Mesothelial cell of epicardium (in vitro differentiated cells): ENCODE measurements around the gene GBE1. TPM values are rescaled to one million over a fixed set of nuclear protein-coding genes. Genes with fewer than 3 reads are reported as not detected.

Experiments used
- DNase-seq, 2 experiments: peaks; one replicate each; pipeline ENCODE4 v3.0.0; 2021; ENCODE audit warnings: low spot score in 2 of 2; ENCODE audit not compliant: unreplicated experiment in 2 of 2
- H3K27ac Mint-ChIP-seq: 2 replicates; pipeline ENCODE4 v1.8.0; 2021; ENCODE audit warnings: mixed read lengths
- H3K27me3 Mint-ChIP-seq: 2 replicates; pipeline ENCODE4 v1.8.0; 2021; ENCODE audit warnings: low read depth, mixed read lengths
- H3K36me3 Mint-ChIP-seq: 2 replicates; pipeline ENCODE4 v1.8.0; 2021; ENCODE audit warnings: mixed read lengths
- H3K4me1 Mint-ChIP-seq: 2 replicates; pipeline ENCODE4 v1.8.0; 2021; ENCODE audit warnings: mixed read lengths
- H3K4me3 Mint-ChIP-seq: 2 replicates; pipeline ENCODE4 v1.8.0; 2021; ENCODE audit warnings: mild to moderate bottlenecking, moderate library complexity, mixed read lengths
- H3K9me3 Mint-ChIP-seq: 2 replicates; pipeline ENCODE4 v1.8.0; 2021; ENCODE audit warnings: mixed read lengths
- CTCF ChIP-seq: fragments of 200-600 bp; sonication (generic); IDR thresholded peaks from one replicate; pipeline ENCODE4 v1.5.0; 2021; ENCODE audit warnings: antibody characterized with exemption; ENCODE audit not compliant: unreplicated experiment
- total RNA-seq: library from RNA; stranded (reverse); gene quantifications from 3 replicates; pipeline ENCODE4 v1.2.1, GENCODE V29; 2021

The GBE1 gene
- total RNA-seq, 1 donor from 2014 or later, result 10.8 TPM

- H3K9me3 Mint-ChIP-seq, result no peaks in the 10 kb centered on the region
- TF ChIP-seq CTCF, result no peak
- no peak overlapping the region for H3K27ac Mint-ChIP-seq
- H3K36me3 Mint-ChIP-seq, result no peaks in the 10 kb centered on the region
- DNase-seq, result no peak
- H3K27me3 Mint-ChIP-seq, result no peaks in the 10 kb centered on the region
- H3K4me1 Mint-ChIP-seq, result peaks cover 8% of the 10 kb centered on the region
- H3K4me3 Mint-ChIP-seq, result no peak overlapping the region
Measured at GRCh38 chr3:81650187-81650586, 111.3 kb downstream of the GBE1 start.

GRCh38 chr3:81645248-81645647 lies 116.2 kb downstream of the GBE1 start:
- no peak for DNase-seq
- H3K4me3 Mint-ChIP-seq, result no peak overlapping the region
- no peak overlapping the region for H3K27ac Mint-ChIP-seq
- TF ChIP-seq CTCF, result no peak
- peaks cover 3% of the 10 kb centered on the region for H3K4me1 Mint-ChIP-seq
- no peaks in the 10 kb centered on the region for H3K9me3 Mint-ChIP-seq
- no peaks in the 10 kb centered on the region for H3K27me3 Mint-ChIP-seq
- no peaks in the 10 kb centered on the region for H3K36me3 Mint-ChIP-seq

GRCh38 chr3:81643721-81644120 lies 117.7 kb downstream of the GBE1 start:
- Mint-ChIP-seq H3K4me1 (no peaks in the 10 kb centered on the region), H3K27me3 (no peaks in the 10 kb centered on the region), H3K4me3 (no peak overlapping the region), H3K9me3 (no peaks in the 10 kb centered on the region), H3K36me3 (no peaks in the 10 kb centered on the region), H3K27ac (no peak overlapping the region)
- TF ChIP-seq CTCF, result no peak
- DNase-seq, result no peak

GRCh38 chr3:81638480-81638879 lies 123.0 kb downstream of the GBE1 start:
- H3K9me3 Mint-ChIP-seq, result no peaks in the 10 kb centered on the region
- no peak for DNase-seq
- no peaks in the 10 kb centered on the region for H3K36me3 Mint-ChIP-seq
- no peaks in the 10 kb centered on the region for H3K27me3 Mint-ChIP-seq
- H3K4me1 Mint-ChIP-seq, result no peaks in the 10 kb centered on the region
- no peak for TF ChIP-seq CTCF
- no peak overlapping the region for H3K27ac Mint-ChIP-seq
- H3K4me3 Mint-ChIP-seq, result no peak overlapping the region

- no peak overlapping the region for H3K4me3 Mint-ChIP-seq
Measured at GRCh38 chr3:81632659-81633058, 128.8 kb downstream of the GBE1 start.

More at GRCh38 chr3:81632659-81633058, 128.8 kb downstream of the GBE1 start:
- Mint-ChIP-seq H3K4me1 (no peaks in the 10 kb centered on the region), H3K36me3 (peaks cover 8% of the 10 kb centered on the region), H3K27me3 (no peaks in the 10 kb centered on the region), H3K27ac (no peak overlapping the region), H3K9me3 (no peaks in the 10 kb centered on the region)
- no peak for DNase-seq
- no peak for TF ChIP-seq CTCF
